Keratinocyte (primary cell): Measurements from ENCODE around the gene WFIKKN1. TPM values are rescaled to one million over a fixed set of nuclear protein-coding genes. Genes with fewer than 3 reads are reported as not detected.

ENCODE experiments used
- DNase-seq: peaks from one replicate; pipeline ENCODE4 v3.0.0-alpha.2; 2011; ENCODE audit warnings: low read depth, missing footprints, low spot score
- FAIRE-seq: peaks from 2 replicates; lab custom pipeline; 2011; peaks lifted over from hg19 to GRCh38; lab: Jason Lieb, UNC
- H2AFZ ChIP-seq: 2 replicates; pipeline ENCODE4 v1.6.0; 2012; ENCODE audit warnings: low read length, control low read depth, inconsistent platforms; ENCODE audit not compliant: control insufficient read depth
- H3K27ac ChIP-seq: 2 replicates; pipeline ENCODE4 v1.5.1; 2011; ENCODE audit warnings: low read length; ENCODE audit not compliant: control insufficient read depth, insufficient read depth
- H3K27me3 ChIP-seq: 3 replicates; pipeline ENCODE4 v1.6.0; 2011; ENCODE audit warnings: low read length; ENCODE audit not compliant: control insufficient read depth, insufficient read depth; ENCODE audit errors: extremely low read depth
- H3K36me3 ChIP-seq, 2 experiments: 2 replicates in 1 of 2; 3 replicates in 1 of 2; pipeline ENCODE4 v1.5.1; 2011; ENCODE audit warnings: low read length in 2 of 2, mild to moderate bottlenecking in 1 of 2; ENCODE audit not compliant: control insufficient read depth in 2 of 2, insufficient read depth in 2 of 2; ENCODE audit errors: extremely low read depth in 1 of 2
- H3K4me1 ChIP-seq: 3 replicates; pipeline ENCODE4 v1.5.1; 2011; ENCODE audit warnings: low read length; ENCODE audit not compliant: control insufficient read depth, insufficient read depth; ENCODE audit errors: extremely low read depth
- H3K4me2 ChIP-seq: 3 replicates; pipeline ENCODE4 v1.6.0; 2011; ENCODE audit warnings: low read depth, low read length; ENCODE audit not compliant: control insufficient read depth, insufficient read depth; ENCODE audit errors: extremely low read depth
- H3K4me3 ChIP-seq, 3 experiments: fragments of 200-600 bp in 1 of 3; sonication (generic) in 1 of 3; 2 replicates in 2 of 3; 3 replicates in 1 of 3; pipeline ENCODE4 v1.5.1; 2011 to 2016; ENCODE audit warnings: low read length in 3 of 3, mild to moderate bottlenecking in 3 of 3, control low read depth in 2 of 3, inconsistent platforms in 1 of 3, low read depth in 1 of 3, mixed read lengths in 1 of 3, mixed run types in 1 of 3, moderate library complexity in 1 of 3; ENCODE audit not compliant: control insufficient read depth in 2 of 3, insufficient read depth in 2 of 3; ENCODE audit errors: extremely low read depth in 1 of 3
- H3K79me2 ChIP-seq: 2 replicates; pipeline ENCODE4 v1.6.0; 2012; ENCODE audit warnings: low read length; ENCODE audit not compliant: control insufficient read depth, insufficient read depth
- H3K9ac ChIP-seq: 3 replicates; pipeline ENCODE4 v1.6.0; 2011; ENCODE audit warnings: low read length; ENCODE audit not compliant: control insufficient read depth, insufficient read depth; ENCODE audit errors: extremely low read depth
- H3K9me1 ChIP-seq: 3 replicates; pipeline ENCODE4 v1.6.0; 2011; ENCODE audit warnings: low read length; ENCODE audit not compliant: control insufficient read depth, insufficient read depth; ENCODE audit errors: extremely low read depth
- H3K9me3 ChIP-seq: 2 replicates; pipeline ENCODE4 v1.5.1; 2012; ENCODE audit warnings: low read depth, low read length; ENCODE audit not compliant: control insufficient read depth
- H4K20me1 ChIP-seq: 3 replicates; pipeline ENCODE4 v1.6.0; 2011; ENCODE audit warnings: low read length; ENCODE audit not compliant: control insufficient read depth, insufficient read depth; ENCODE audit errors: extremely low read depth
- EZH2 ChIP-seq: IDR thresholded peaks from one replicate; pipeline ENCODE4 v1.6.1; 2012; ENCODE audit warnings: inconsistent platforms, mild to moderate bottlenecking, low read length, moderate library complexity
- dilution Hi-C: fragments of 300-500 bp; cut with MboI; formaldehyde crosslinking; loops from one replicate; pipeline ENCODE4 v1.7.0; 2020; ENCODE audit warnings: low sequenced_read_pairs; ENCODE audit not compliant: extremely low pct_ligation_motif_present
- polyA plus RNA-seq, 5 experiments: library from polyadenylated mRNA; depleted of rRNA in 3 of 5; stranded (reverse) in 3 of 5; stranded (forward) in 1 of 5; unstranded in 1 of 5; fragments of >200 nt; gene quantifications; 1 replicate in 1 of 5; 2 replicates in 3 of 5; 3 replicates in 1 of 5; pipeline versions ENCODE4 v1.2.1 to v1.2.3, GENCODE V29; 2011 to 2012; ENCODE audit warnings: missing spikeins in 2 of 5, low read depth in 1 of 5, low replicate concordance in 1 of 5
- TF ChIP-seq, protein P1 (sequence below), 3 experiments: IDR thresholded peaks in 1 of 3; conservative IDR thresholded peaks in 1 of 3; optimal IDR thresholded peaks in 1 of 3; 2 replicates in 2 of 3; 3 replicates in 1 of 3; pipeline versions ENCODE3 to v1.5.1; 2011; ENCODE audit warnings: low read length in 3 of 3, mild to moderate bottlenecking in 3 of 3, moderate library complexity in 2 of 3, control low read depth in 1 of 3, inconsistent platforms in 1 of 3; ENCODE audit not compliant: insufficient read depth in 2 of 3; ENCODE audit errors: extremely low read depth in 1 of 3

Gene WFIKKN1
- polyA plus RNA-seq, 1 donor (not counting 4 experiments of a cell fraction or from before 2014, with no cell fraction given), result not detected

DNA sequence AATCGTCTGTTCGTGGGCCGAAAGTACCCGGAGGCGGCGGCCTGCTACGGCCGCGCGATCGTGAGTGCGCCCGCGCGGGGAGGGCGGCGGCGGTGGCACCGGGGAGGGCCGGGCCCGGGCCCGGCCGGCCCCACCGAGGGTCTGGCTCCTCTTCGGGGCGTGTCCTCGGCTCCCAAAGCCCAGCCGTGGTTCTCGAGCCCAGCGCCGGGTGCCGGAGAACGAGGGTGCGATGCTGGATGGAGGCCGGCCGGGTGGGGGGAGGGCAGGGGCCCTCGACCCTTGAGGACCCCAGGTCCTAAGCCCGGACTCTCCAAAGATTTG is 49.8 kb downstream of the WFIKKN1 start:
- peak overlapping the region; percentile 64 for H3K27ac ChIP-seq
- peak overlapping the region; percentile 86 for H3K4me2 ChIP-seq
- no peaks in the 10 kb centered on the region for H3K27me3 ChIP-seq
- H3K36me3 ChIP-seq, result peaks cover 10 to 27% of the 10 kb centered on the region in 2 experiments
- H3K9ac ChIP-seq, result peak overlapping the region; percentile 82
- H2AFZ ChIP-seq, result no peak overlapping the region
- H4K20me1 ChIP-seq, result peaks cover 16% of the 10 kb centered on the region
- peaks cover 37% of the 10 kb centered on the region for H3K79me2 ChIP-seq
- H3K9me3 ChIP-seq, result no peaks in the 10 kb centered on the region
- FAIRE-seq, result no peak
- dilution Hi-C loops, result no loop called here
- no peak for DNase-seq
- TF ChIP-seq, protein P1, sequence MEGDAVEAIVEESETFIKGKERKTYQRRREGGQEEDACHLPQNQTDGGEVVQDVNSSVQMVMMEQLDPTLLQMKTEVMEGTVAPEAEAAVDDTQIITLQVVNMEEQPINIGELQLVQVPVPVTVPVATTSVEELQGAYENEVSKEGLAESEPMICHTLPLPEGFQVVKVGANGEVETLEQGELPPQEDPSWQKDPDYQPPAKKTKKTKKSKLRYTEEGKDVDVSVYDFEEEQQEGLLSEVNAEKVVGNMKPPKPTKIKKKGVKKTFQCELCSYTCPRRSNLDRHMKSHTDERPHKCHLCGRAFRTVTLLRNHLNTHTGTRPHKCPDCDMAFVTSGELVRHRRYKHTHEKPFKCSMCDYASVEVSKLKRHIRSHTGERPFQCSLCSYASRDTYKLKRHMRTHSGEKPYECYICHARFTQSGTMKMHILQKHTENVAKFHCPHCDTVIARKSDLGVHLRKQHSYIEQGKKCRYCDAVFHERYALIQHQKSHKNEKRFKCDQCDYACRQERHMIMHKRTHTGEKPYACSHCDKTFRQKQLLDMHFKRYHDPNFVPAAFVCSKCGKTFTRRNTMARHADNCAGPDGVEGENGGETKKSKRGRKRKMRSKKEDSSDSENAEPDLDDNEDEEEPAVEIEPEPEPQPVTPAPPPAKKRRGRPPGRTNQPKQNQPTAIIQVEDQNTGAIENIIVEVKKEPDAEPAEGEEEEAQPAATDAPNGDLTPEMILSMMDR (optimal IDR thresholded peaks at IDR 0.05 in 1 of 3, IDR thresholded peaks at IDR 0.05 in 1 of 3, conservative IDR thresholded peaks at IDR 0.05 in 1 of 3; ENCODE audit: extremely low read depth in 1 of 3, insufficient read depth in 2 of 3, low read length in 3 of 3), result no peak
- TF ChIP-seq EZH2, result no peak
- peaks cover 47% of the 10 kb centered on the region for H3K4me1 ChIP-seq
- H3K4me3 ChIP-seq, result peak overlapping the region; percentile 56 to 89 (median 88)
- no peaks in the 10 kb centered on the region for H3K9me1 ChIP-seq

DNA sequence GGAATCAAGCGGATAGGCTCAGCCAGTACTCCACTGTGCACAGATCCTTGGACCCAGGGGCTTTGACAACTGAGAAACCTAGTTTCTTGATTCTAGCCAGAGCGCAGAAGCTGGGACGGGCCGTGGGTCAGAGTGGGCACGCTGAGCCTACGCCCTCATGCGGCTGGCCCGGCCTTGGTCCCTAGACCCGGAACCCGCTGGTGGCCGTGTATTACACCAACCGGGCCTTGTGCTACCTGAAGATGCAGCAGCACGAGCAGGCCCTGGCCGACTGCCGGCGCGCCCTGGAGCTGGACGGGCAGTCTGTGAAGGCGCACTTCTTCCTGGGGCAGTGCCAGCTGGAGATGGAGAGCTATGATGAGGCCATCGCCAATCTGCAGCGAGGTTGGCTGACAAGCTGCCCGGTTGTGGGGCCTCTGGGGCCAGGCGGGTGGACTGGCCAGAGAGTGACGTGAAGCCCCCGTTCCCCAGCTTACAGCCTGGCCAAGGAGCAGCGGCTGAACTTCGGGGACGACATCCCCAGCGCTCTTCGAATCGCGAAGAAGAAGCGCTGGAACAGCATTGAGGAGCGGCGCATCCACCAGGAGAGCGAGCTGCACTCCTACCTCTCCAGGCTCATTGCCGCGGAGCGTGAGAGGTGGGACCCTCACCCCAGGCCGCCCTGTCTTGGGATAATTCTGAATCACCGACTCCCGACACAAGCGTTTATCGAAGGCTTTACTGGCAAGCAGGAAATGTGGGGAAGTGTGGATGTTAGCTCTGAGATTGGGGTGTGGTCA is 50.4 kb downstream of the WFIKKN1 start:
- Histone ChIP-seq H4K20me1 (peaks cover 16% of the 10 kb centered on the region), H3K4me1 (peaks cover 45% of the 10 kb centered on the region), H3K27ac (peak overlapping the region; percentile 64), H3K79me2 (peaks cover 37% of the 10 kb centered on the region), H3K4me3 (peak overlapping the region; percentile 56 to 89 (median 88)), H2AFZ (no peak overlapping the region), H3K36me3 (peaks cover 10 to 29% of the 10 kb centered on the region in 2 experiments), H3K9ac (peak overlapping the region; percentile 82), H3K9me1 (no peaks in the 10 kb centered on the region), H3K4me2 (peak overlapping the region; percentile 86), H3K27me3 (no peaks in the 10 kb centered on the region), H3K9me3 (no peaks in the 10 kb centered on the region)
- dilution Hi-C loops, result no loop called here
- FAIRE-seq (no peak), DNase-seq (no peak)
- TF ChIP-seq EZH2, result no peak
- TF ChIP-seq, protein P1 (optimal IDR thresholded peaks at IDR 0.05 in 1 of 3, IDR thresholded peaks at IDR 0.05 in 1 of 3, conservative IDR thresholded peaks at IDR 0.05 in 1 of 3; ENCODE audit: extremely low read depth in 1 of 3, insufficient read depth in 2 of 3, low read length in 3 of 3), result peak in 1 of 3 experiments; percentile 39
